ENCODE data around the gene ACSL6.

The ACSL6 gene

GRCh38 chr5:132011622-132012343, at the start of gene ACSL6:
TSS of gene ACSL6 (minus strand) at chr5:132011658. CDS start at chr5:132011553, 105 bp downstream.
- DNase-seq = peak in 1 of 2 donors; percentile 18

GRCh38 chr5:132060501-132061161, 49.2 kb upstream of the ACSL6 start, which contains the start of gene IL3:
TSS of gene IL3 (plus strand) at chr5:132060655. CDS start at chr5:132060707, 52 bp downstream.
- DNase-seq = no peak

GRCh38 chr5:132059696-132060500, 48.4 kb upstream of the ACSL6 start:
- no peak for DNase-seq

- DNase-seq = no peak
Measured at GRCh38 chr5:132059043-132059695, 47.7 kb upstream of the ACSL6 start.

- DNase-seq = no peak
Measured at GRCh38 chr5:132058646-132059042, 47.2 kb upstream of the ACSL6 start.

- DNase-seq = no peak
Measured at GRCh38 chr5:132057498-132058255, 46.2 kb upstream of the ACSL6 start.

GRCh38 chr5:132056610-132057497, 45.4 kb upstream of the ACSL6 start:
- no peak for DNase-seq

GRCh38 chr5:132055808-132056609, 44.6 kb upstream of the ACSL6 start:
- DNase-seq = no peak

- DNase-seq = no peak
Measured at GRCh38 chr5:132055441-132055807, 44.0 kb upstream of the ACSL6 start.

- no peak for DNase-seq
Measured at GRCh38 chr5:132054697-132055440, 43.4 kb upstream of the ACSL6 start.

- DNase-seq = no peak
Measured at GRCh38 chr5:132054031-132054696, 42.7 kb upstream of the ACSL6 start.

- no peak for DNase-seq
Measured at GRCh38 chr5:132053483-132053882, 42.0 kb upstream of the ACSL6 start.

GRCh38 chr5:132052520-132052919, 41.1 kb upstream of the ACSL6 start:
- DNase-seq = no peak

- no peak for DNase-seq
Measured at GRCh38 chr5:132050661-132051552, 39.4 kb upstream of the ACSL6 start.

- DNase-seq = peak; percentile 17 to 34
Measured at GRCh38 chr5:132050136-132050535, 38.7 kb upstream of the ACSL6 start.

GRCh38 chr5:132049559-132049958, 38.1 kb upstream of the ACSL6 start:
- no peak for DNase-seq

GRCh38 chr5:132049093-132049492, 37.6 kb upstream of the ACSL6 start:
- DNase-seq = no peak

- DNase-seq = no peak
Measured at GRCh38 chr5:132046880-132047299, 35.4 kb upstream of the ACSL6 start.
